ENCODE data around the gene SLC7A11. TPM values are rescaled to one million over a fixed set of nuclear protein-coding genes. Genes with fewer than 3 reads are reported as not detected.

The SLC7A11 gene
- total and polyA plus RNA-seq, 2 of the 4 experiments (the other 2 are of a cell fraction), result 8.3 to 24.7 TPM

- intact Hi-C loops (cut with micrococcal nuclease) (no loop called here), in situ Hi-C loops (cut with MboI; ENCODE audit: low sequenced_read_pairs) (loop anchor here (25.0 kb wide), 1 partner anchor 655 kb away; the partner anchor contains the start of gene PCDH18), dilution Hi-C loops (cut with HindIII; ENCODE audit: low sequenced_read_pairs, unreplicated experiment) (no loop called here)
- Histone ChIP-seq H3K4me3 (ENCODE audit: insufficient read depth, low read depth, low read length) (no peak overlapping the region), H3K9me1 (ENCODE audit: insufficient read depth, low read length) (peaks cover 2% of the 10 kb centered on the region; the same call in 1 of the 2 replicates), H3K4me2 (ENCODE audit: low read depth, low read length) (no peak overlapping the region), H2BK20ac (ENCODE audit: low read depth, low read length) (no peak overlapping the region), H3K9ac (ENCODE audit: low read depth, low read length) (no peak overlapping the region), H3K9me3 (ENCODE audit: control insufficient read depth, insufficient read depth, low read length) (no peaks in the 10 kb centered on the region), H3K4me1 (ENCODE audit: control insufficient read depth, insufficient read depth, low read length) (peaks cover 6% of the 10 kb centered on the region; the same call in 1 of the 2 replicates), H3K4ac (ENCODE audit: low read depth, low read length) (0 out of 2 replicates have a peak overlapping the region, but pooled peaks have one; percentile 32), H2AFZ (replicated peaks; ENCODE audit: low read length, poor library complexity) (no peak overlapping the region), H3K18ac (ENCODE audit: low read depth, low read length) (peak overlapping the region; percentile 12; the same call in 1 of the 2 replicates), H3K23ac (ENCODE audit: low read depth, low read length) (peak overlapping the region; percentile 75; the same call in 1 of the 2 replicates), H3K56ac (ENCODE audit: extremely low read depth, insufficient read depth, low read length) (no peak overlapping the region), H3K14ac (replicated peaks; ENCODE audit: low read depth, low read length) (peak overlapping the region; percentile 58; the same call in 1 of the 2 replicates), H4K20me1 (ENCODE audit: insufficient read depth, low read length) (no peaks in the 10 kb centered on the region), H3K27me3 (ENCODE audit: control insufficient read depth, insufficient read depth, low read length) (no peaks in the 10 kb centered on the region), H4K5ac (ENCODE audit: low read depth, low read length) (no peak overlapping the region), H2BK5ac (ENCODE audit: low read depth, low read length, poor library complexity, severe bottlenecking) (no peak overlapping the region), H2AK5ac (ENCODE audit: low read depth, low read length) (no peak overlapping the region), H3K79me1 (ENCODE audit: low read depth in 1 of 2, low read length in 2 of 2) (peaks cover 3 to 27% of the 10 kb centered on the region in 2 experiments; a peak in 3 of 4 replicates), H2BK120ac (ENCODE audit: low read depth, low read length) (no peak overlapping the region), H3K36me3 (ENCODE audit: control insufficient read depth, insufficient read depth, low read length) (peaks cover 12% of the 10 kb centered on the region; the same call in 1 of the 2 replicates), H2AK9ac (replicated peaks; ENCODE audit: low read depth, low read length, poor library complexity) (no peak overlapping the region), H4K8ac (ENCODE audit: low read depth in 2 of 2, low read length in 2 of 2) (0 out of 4 replicates have a peak overlapping the region, but pooled peaks of 1 of the 2 experiments have one; percentile 13), H2BK15ac (ENCODE audit: low read depth, low read length) (no peak overlapping the region), H4K91ac (ENCODE audit: insufficient read depth, low read depth, low read length) (no peak overlapping the region), H3K27ac (ENCODE audit: insufficient read depth, low read length) (no peak overlapping the region)
- TF ChIP-seq MAFK (IDR thresholded peaks at IDR 0.05; ENCODE audit: low read depth, low read length) (no peak), RFX5 (IDR thresholded peaks at IDR 0.05; ENCODE audit: low read depth, low read length) (no peak), USF2 (IDR thresholded peaks at IDR 0.05; ENCODE audit: low read depth, low read length) (no peak), ELK1 (IDR thresholded peaks at IDR 0.05; ENCODE audit: borderline replicate concordance, low read depth, low read length) (no peak), POLR2A (IDR thresholded peaks at IDR 0.05; ENCODE audit: low read depth, low read length) (no peak), RCOR1 (IDR thresholded peaks at IDR 0.05; ENCODE audit: insufficient replicate concordance, low read length) (no peak), CHD1 (IDR thresholded peaks at IDR 0.05; ENCODE audit: low read depth, low read length) (no peak), BHLHE40 (IDR thresholded peaks at IDR 0.05; ENCODE audit: low read depth, low read length) (peak; percentile 27; the same call in 1 of the 2 replicates), FOS (IDR thresholded peaks at IDR 0.05; ENCODE audit: low read depth, low read length) (0 out of 2 replicates have a peak, but pooled peaks have one; percentile 29), MXI1 (IDR thresholded peaks at IDR 0.05; ENCODE audit: borderline replicate concordance, low read depth, low read length) (no peak)
- CTCF ChIA-PET, result interaction anchor here (1.5 kb wide), 1 partner anchor 10 kb away, joined by 3 read pairs; no protein-coding TSS in a partner anchor
- BruUV-seq (replicated peaks), result no TSS peak
- POLR2A ChIA-PET (ENCODE audit: unreplicated experiment), result interaction anchor here (0.6 kb wide), 2 partner anchors 102 to 345 kb away, joined by 3 to 4 read pairs; no protein-coding TSS in a partner anchor
- ATAC-seq (ENCODE audit: low read depth), result no peak
- peak; percentile 67 for DNase-seq
- WGBS, 2 experiments (ENCODE audit: extremely low coverage in 2 of 2, insufficient read length in 1 of 2), result no CpG with 5 or more reads among the region's 2 CpGs
These were observed 50.0 kb downstream of the SLC7A11 start for GRCh38 chr4:138192113-138192512.

Data from IMR-90 (cell line).